Loucy (cell line): Measurements from ENCODE around the gene TMTC1.

ENCODE experiments used
- H2AFZ ChIP-seq: fragments of 200-600 bp; sonication (generic); 2 replicates; pipeline ENCODE4 v1.6.0; 2016; ENCODE audit warnings: antibody characterized with exemption, mild to moderate bottlenecking, low read length, moderate library complexity
- H3F3A ChIP-seq: fragments of 200-600 bp; 2 replicates; pipeline ENCODE4 v1.6.0; 2016; ENCODE audit warnings: antibody characterized with exemption, low read depth, mild to moderate bottlenecking
- H3K27me3 ChIP-seq: fragments of 200-600 bp; sonication (generic); 2 replicates; pipeline ENCODE4 v1.6.1; 2014; ENCODE audit warnings: low read length, mild to moderate bottlenecking; ENCODE audit not compliant: insufficient read depth, poor library complexity, severe bottlenecking
- H3K36me3 ChIP-seq: fragments of 200-600 bp; sonication (generic); 2 replicates; pipeline ENCODE4 v1.6.1; 2016; ENCODE audit warnings: low read length; ENCODE audit not compliant: insufficient read depth
- H3K4me1 ChIP-seq: fragments of 200-600 bp; sonication (generic); 2 replicates; pipeline ENCODE4 v1.5.1; 2014; ENCODE audit warnings: low read length, mild to moderate bottlenecking; ENCODE audit not compliant: insufficient read depth, poor library complexity, severe bottlenecking
- H3K4me2 ChIP-seq: fragments of 200-600 bp; sonication (generic); 2 replicates; pipeline ENCODE4 v1.6.0; 2014; ENCODE audit warnings: antibody characterized with exemption, low read length, low read depth, mild to moderate bottlenecking; ENCODE audit not compliant: poor library complexity, severe bottlenecking
- H3K4me3 ChIP-seq: fragments of 200-600 bp; sonication (generic); 2 replicates; pipeline ENCODE4 v1.5.1; 2014; ENCODE audit warnings: low read length, mild to moderate bottlenecking, mixed read lengths; ENCODE audit not compliant: poor library complexity, severe bottlenecking
- H3K79me2 ChIP-seq: fragments of 200-600 bp; sonication (generic); 2 replicates; pipeline ENCODE4 v1.6.1; 2014; ENCODE audit warnings: low read length; ENCODE audit not compliant: insufficient read depth
- H3K9ac ChIP-seq: fragments of 200-600 bp; sonication (generic); 2 replicates; pipeline ENCODE4 v1.6.0; 2014; ENCODE audit warnings: mild to moderate bottlenecking, low read depth, low read length, moderate library complexity; ENCODE audit not compliant: poor library complexity, severe bottlenecking
- H3K9me2 ChIP-seq: fragments of 200-600 bp; sonication (generic); replicated peaks from 2 replicates; pipeline ENCODE4 v1.6.1; 2016; ENCODE audit warnings: low read depth, low read length, mixed read lengths
- H3K9me3 ChIP-seq: fragments of 200-600 bp; sonication (generic); 2 replicates; pipeline ENCODE4 v1.6.1; 2014; ENCODE audit warnings: mild to moderate bottlenecking, antibody characterized with exemption, low read length, low read depth; ENCODE audit not compliant: insufficient read depth
- H4K20me1 ChIP-seq: fragments of 200-600 bp; sonication (generic); 2 replicates; pipeline ENCODE4 v1.6.0; 2014; ENCODE audit warnings: antibody characterized with exemption, low read length, mild to moderate bottlenecking; ENCODE audit not compliant: insufficient read depth, poor library complexity, severe bottlenecking
- EZH2phosphoT487 ChIP-seq: fragments of 200-600 bp; IDR thresholded peaks from 2 replicates; pipeline ENCODE4 v1.6.1; 2018; ENCODE audit warnings: antibody characterized with exemption, mild to moderate bottlenecking, moderate library complexity, borderline replicate concordance
- TF ChIP-seq, protein P1 (sequence below): fragments of 200-600 bp; sonication (generic); conservative IDR thresholded peaks from 2 replicates; pipeline ENCODE4 v1.5.1; 2014; ENCODE audit warnings: mild to moderate bottlenecking, antibody characterized with exemption, low read length

Gene TMTC1

DNA sequence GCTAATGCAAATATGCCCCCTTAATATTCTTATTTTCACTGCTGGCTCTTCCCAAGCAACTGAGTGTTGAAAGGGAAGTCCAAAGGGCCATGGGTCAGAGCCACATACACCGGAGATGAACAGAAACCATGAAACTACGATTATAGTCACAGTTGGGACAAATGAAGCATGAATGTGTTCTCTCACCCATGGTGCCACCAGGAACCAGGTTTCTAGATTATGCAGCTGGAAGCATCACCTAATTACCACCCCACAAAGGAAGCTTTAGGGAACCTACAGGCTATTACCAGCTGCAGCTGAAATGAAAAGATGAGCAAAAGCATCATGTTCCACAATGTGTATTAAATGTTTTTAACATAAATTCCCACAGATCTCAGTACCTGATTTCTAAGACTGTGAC, 15.4 kb downstream of the TMTC1 start:
- no peaks in the 10 kb centered on the region for H3K4me1 ChIP-seq

DNA sequence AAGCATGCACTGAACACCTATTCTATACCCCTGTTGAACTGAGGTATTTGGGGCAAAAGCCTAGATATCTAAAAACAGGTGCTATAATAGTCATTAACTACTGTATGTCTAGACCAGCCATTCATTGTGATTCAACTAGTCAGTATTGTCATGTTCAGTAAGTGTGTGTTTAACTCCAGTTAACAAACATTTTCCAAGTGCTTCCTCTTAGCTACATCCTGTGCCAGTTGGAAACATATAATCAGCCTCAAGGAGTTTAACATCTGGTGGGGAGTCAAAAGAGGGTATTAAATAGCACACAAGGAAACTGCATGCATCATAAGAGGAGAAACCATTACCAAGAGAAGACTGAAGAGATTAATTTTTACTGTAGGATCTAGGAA, 20.4 kb downstream of the TMTC1 start:
- Histone ChIP-seq H3K27me3 (no peaks in the 10 kb centered on the region), H3K9me2 (no peaks in the 10 kb centered on the region; the same call in 1 of the 2 replicates), H3K4me2 (no peak overlapping the region), H4K20me1 (no peaks in the 10 kb centered on the region), H3K79me2 (no peaks in the 10 kb centered on the region), H2AFZ (no peak overlapping the region), H3K4me3 (no peak overlapping the region), H3K9me3 (no peaks in the 10 kb centered on the region), H3K9ac (no peak overlapping the region), H3K4me1 (no peaks in the 10 kb centered on the region), H3K36me3 (no peaks in the 10 kb centered on the region), H3F3A (no peaks in the 10 kb centered on the region)
- TF ChIP-seq, protein P1, sequence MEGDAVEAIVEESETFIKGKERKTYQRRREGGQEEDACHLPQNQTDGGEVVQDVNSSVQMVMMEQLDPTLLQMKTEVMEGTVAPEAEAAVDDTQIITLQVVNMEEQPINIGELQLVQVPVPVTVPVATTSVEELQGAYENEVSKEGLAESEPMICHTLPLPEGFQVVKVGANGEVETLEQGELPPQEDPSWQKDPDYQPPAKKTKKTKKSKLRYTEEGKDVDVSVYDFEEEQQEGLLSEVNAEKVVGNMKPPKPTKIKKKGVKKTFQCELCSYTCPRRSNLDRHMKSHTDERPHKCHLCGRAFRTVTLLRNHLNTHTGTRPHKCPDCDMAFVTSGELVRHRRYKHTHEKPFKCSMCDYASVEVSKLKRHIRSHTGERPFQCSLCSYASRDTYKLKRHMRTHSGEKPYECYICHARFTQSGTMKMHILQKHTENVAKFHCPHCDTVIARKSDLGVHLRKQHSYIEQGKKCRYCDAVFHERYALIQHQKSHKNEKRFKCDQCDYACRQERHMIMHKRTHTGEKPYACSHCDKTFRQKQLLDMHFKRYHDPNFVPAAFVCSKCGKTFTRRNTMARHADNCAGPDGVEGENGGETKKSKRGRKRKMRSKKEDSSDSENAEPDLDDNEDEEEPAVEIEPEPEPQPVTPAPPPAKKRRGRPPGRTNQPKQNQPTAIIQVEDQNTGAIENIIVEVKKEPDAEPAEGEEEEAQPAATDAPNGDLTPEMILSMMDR = no peak
- no peak for TF ChIP-seq EZH2phosphoT487

More for the DNA sequence above, 15.4 kb downstream of the TMTC1 start:
- Histone ChIP-seq H3K79me2 (no peaks in the 10 kb centered on the region), H3F3A (no peaks in the 10 kb centered on the region), H3K9me2 (no peaks in the 10 kb centered on the region), H2AFZ (no peak overlapping the region), H3K4me2 (no peak overlapping the region), H3K9me3 (no peaks in the 10 kb centered on the region), H3K4me3 (no peak overlapping the region), H3K27me3 (no peaks in the 10 kb centered on the region), H4K20me1 (no peaks in the 10 kb centered on the region), H3K36me3 (no peaks in the 10 kb centered on the region), H3K9ac (no peak overlapping the region)
- TF ChIP-seq EZH2phosphoT487 = no peak
- TF ChIP-seq, protein P1 = no peak

DNA sequence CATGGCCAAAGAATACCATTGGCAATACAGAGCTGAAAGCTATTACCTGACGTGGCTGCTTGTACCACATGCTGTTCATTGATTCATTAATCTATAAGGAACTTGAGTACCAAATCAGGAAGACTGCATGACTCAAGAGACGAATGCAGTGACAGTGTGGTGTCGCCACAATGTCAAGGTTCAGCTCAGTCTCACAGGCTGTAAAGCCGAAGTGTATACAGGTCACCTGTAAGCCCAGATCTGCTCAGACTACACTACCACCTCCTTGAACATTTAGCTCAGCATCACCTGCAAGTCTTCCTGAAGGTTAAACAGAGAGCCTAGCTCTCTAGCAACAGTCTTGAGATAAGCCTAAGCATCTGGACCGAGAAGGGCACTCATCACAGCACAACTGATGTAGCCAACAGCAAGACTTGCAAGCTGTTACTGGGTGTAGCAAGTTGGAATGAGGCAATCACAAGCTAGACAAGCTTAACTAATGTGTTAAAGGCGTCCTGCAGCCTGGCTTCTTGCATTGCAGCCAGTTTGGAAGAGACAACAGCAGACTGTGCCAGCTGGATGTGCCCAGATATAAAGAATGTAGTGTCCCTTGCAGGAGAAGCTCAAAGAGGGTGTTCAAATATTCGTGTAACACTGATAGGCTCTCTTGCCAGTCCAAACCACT, 21.0 kb downstream of the TMTC1 start:
- H3K4me2 ChIP-seq = no peak overlapping the region
- H3K4me1 ChIP-seq = no peaks in the 10 kb centered on the region
- H4K20me1 ChIP-seq = no peaks in the 10 kb centered on the region
- no peaks in the 10 kb centered on the region for H3K79me2 ChIP-seq
- no peak overlapping the region for H3K4me3 ChIP-seq
- no peaks in the 10 kb centered on the region for H3K27me3 ChIP-seq
- H3K36me3 ChIP-seq = no peaks in the 10 kb centered on the region
- no peak overlapping the region for H3K9ac ChIP-seq
- no peaks in the 10 kb centered on the region for H3F3A ChIP-seq
- no peak for TF ChIP-seq EZH2phosphoT487
- TF ChIP-seq, protein P1 = no peak
- no peak overlapping the region for H2AFZ ChIP-seq
- H3K9me2 ChIP-seq = no peaks in the 10 kb centered on the region; the same call in 1 of the 2 replicates
- no peaks in the 10 kb centered on the region for H3K9me3 ChIP-seq
